HEK293 (cell line): Measurements from ENCODE around the gene LST1.

ENCODE experiments used
- ELK4 ChIP-seq: IDR thresholded peaks from 2 replicates; pipeline ENCODE4 v1.6.1; 2011; ENCODE audit warnings: mild to moderate bottlenecking, low read depth, low read length, borderline replicate concordance
- GFI1B ChIP-seq: fragments of 450-650 bp; formaldehyde crosslinking; IDR thresholded peaks from 2 replicates; pipeline ENCODE4 v1.5.1; 2016; ENCODE audit warnings: missing biosample characterization, missing genetic modification characterization
- HIC1 ChIP-seq: fragments of 450-650 bp; formaldehyde crosslinking; IDR thresholded peaks from 2 replicates; pipeline ENCODE4 v1.5.1; 2016; ENCODE audit warnings: missing biosample characterization, missing genetic modification characterization
- HOXD13 ChIP-seq: sonication (generic); formaldehyde crosslinking; IDR thresholded peaks from 2 replicates; pipeline ENCODE4 v1.8.0; 2022; ENCODE audit warnings: missing genetic modification reagents, borderline replicate concordance
- IKZF3 ChIP-seq: fragments of 450-650 bp; IDR thresholded peaks from 2 replicates; pipeline ENCODE4 v1.5.0; 2018; ENCODE audit warnings: missing biosample characterization, mild to moderate bottlenecking, missing genetic modification characterization, moderate library complexity
- KLF9 ChIP-seq: fragments of 450-650 bp; formaldehyde crosslinking; IDR thresholded peaks from 2 replicates; pipeline ENCODE4 v1.5.1; 2016; ENCODE audit warnings: missing biosample characterization, missing genetic modification characterization, low read depth
- PBX3 ChIP-seq: sonication (generic); formaldehyde crosslinking; IDR thresholded peaks from 2 replicates; pipeline ENCODE4 v1.8.1; 2022; ENCODE audit warnings: mild to moderate bottlenecking, moderate library complexity, missing genetic modification reagents
- PRDM1 ChIP-seq: fragments of 450-650 bp; formaldehyde crosslinking; IDR thresholded peaks from 2 replicates; pipeline ENCODE4; 2016; ENCODE audit warnings: missing biosample characterization, missing genetic modification characterization
- SALL2 ChIP-seq: fragments of 450-650 bp; formaldehyde crosslinking; IDR thresholded peaks from 2 replicates; pipeline ENCODE4 v1.5.0; 2017; ENCODE audit warnings: missing biosample characterization, mild to moderate bottlenecking, missing genetic modification characterization, borderline replicate concordance
- SP7 ChIP-seq: fragments of 450-650 bp; formaldehyde crosslinking; IDR thresholded peaks from 2 replicates; pipeline ENCODE4 v1.5.1; 2016; ENCODE audit warnings: missing biosample characterization, missing genetic modification characterization
- ZBTB1 ChIP-seq: fragments of 450-650 bp; formaldehyde crosslinking; IDR thresholded peaks from 2 replicates; pipeline ENCODE4 v1.5.1; 2016; ENCODE audit warnings: missing biosample characterization, missing genetic modification characterization
- ZBTB20 ChIP-seq: fragments of 450-650 bp; formaldehyde crosslinking; IDR thresholded peaks from 2 replicates; pipeline ENCODE4 v1.5.1; 2016; ENCODE audit warnings: missing biosample characterization, missing genetic modification characterization
- ZBTB44 ChIP-seq: fragments of 450-650 bp; IDR thresholded peaks from 2 replicates; pipeline ENCODE4 v1.5.1; 2018; ENCODE audit warnings: missing biosample characterization, mild to moderate bottlenecking, missing genetic modification characterization
- ZFHX2 ChIP-seq: fragments of 450-650 bp; formaldehyde crosslinking; conservative IDR thresholded peaks from 2 replicates; pipeline ENCODE4 v1.5.1; 2016; ENCODE audit warnings: missing biosample characterization, missing genetic modification characterization
- ZNF239 ChIP-seq: fragments of 450-650 bp; formaldehyde crosslinking; IDR thresholded peaks from 2 replicates; pipeline ENCODE4 v1.5.1; 2016; ENCODE audit warnings: missing biosample characterization, missing genetic modification characterization
- ZNF366 ChIP-seq: fragments of 450-650 bp; formaldehyde crosslinking; conservative IDR thresholded peaks from 2 replicates; pipeline ENCODE4 v1.5.1; 2016; ENCODE audit warnings: missing biosample characterization, missing genetic modification characterization
- ZNF394 ChIP-seq: fragments of 450-650 bp; formaldehyde crosslinking; IDR thresholded peaks from 2 replicates; pipeline ENCODE4 v1.5.1; 2016; ENCODE audit warnings: missing biosample characterization, missing genetic modification characterization, mild to moderate bottlenecking, moderate library complexity, borderline replicate concordance
- ZNF426 ChIP-seq: fragments of 450-650 bp; formaldehyde crosslinking; IDR thresholded peaks from 2 replicates; pipeline ENCODE4 v1.5.1; 2017; ENCODE audit warnings: missing biosample characterization, missing genetic modification characterization, mild to moderate bottlenecking, inconsistent platforms, moderate library complexity
- ZNF48 ChIP-seq: fragments of 450-650 bp; formaldehyde crosslinking; IDR thresholded peaks from 2 replicates; pipeline ENCODE4 v1.5.1; 2016; ENCODE audit warnings: missing biosample characterization, missing genetic modification characterization
- ZNF645 ChIP-seq: fragments of 450-650 bp; formaldehyde crosslinking; IDR thresholded peaks from 2 replicates; pipeline ENCODE4; 2016; ENCODE audit warnings: missing biosample characterization, missing genetic modification characterization
- ZNF654 ChIP-seq: fragments of 450-650 bp; formaldehyde crosslinking; IDR thresholded peaks from 2 replicates; pipeline ENCODE4 v1.5.1; 2016; ENCODE audit warnings: low read depth, missing biosample characterization, missing genetic modification characterization
- ZNF701 ChIP-seq: fragments of 450-650 bp; formaldehyde crosslinking; IDR thresholded peaks from 2 replicates; pipeline ENCODE4 v1.5.1; 2016; ENCODE audit warnings: missing biosample characterization, missing genetic modification characterization
- ZNF704 ChIP-seq: fragments of 450-650 bp; formaldehyde crosslinking; IDR thresholded peaks from 2 replicates; pipeline ENCODE4 v1.5.1; 2016; ENCODE audit warnings: missing biosample characterization, missing genetic modification characterization
- ZNF747 ChIP-seq: fragments of 450-650 bp; formaldehyde crosslinking; IDR thresholded peaks from 2 replicates; pipeline ENCODE4 v1.5.1; 2016; ENCODE audit warnings: missing biosample characterization, missing genetic modification characterization
- ZNF768 ChIP-seq: fragments of 450-650 bp; formaldehyde crosslinking; IDR thresholded peaks from 2 replicates; pipeline ENCODE4 v1.5.1; 2018; ENCODE audit warnings: missing biosample characterization, mild to moderate bottlenecking, missing genetic modification characterization
- ZNF791 ChIP-seq: fragments of 450-650 bp; formaldehyde crosslinking; IDR thresholded peaks from 2 replicates; pipeline ENCODE4 v1.5.1; 2016; ENCODE audit warnings: missing biosample characterization, missing genetic modification characterization
- ZNF843 ChIP-seq: fragments of 450-650 bp; formaldehyde crosslinking; IDR thresholded peaks from 2 replicates; pipeline ENCODE4 v1.5.1; 2016; ENCODE audit warnings: missing biosample characterization, missing genetic modification characterization
- ZSCAN16 ChIP-seq: fragments of 450-650 bp; formaldehyde crosslinking; IDR thresholded peaks from 2 replicates; pipeline ENCODE4 v1.5.1; 2016; ENCODE audit warnings: missing biosample characterization, missing genetic modification characterization
- ZSCAN5A ChIP-seq: fragments of 450-650 bp; formaldehyde crosslinking; IDR thresholded peaks from 2 replicates; pipeline ENCODE4 v1.5.1; 2016; ENCODE audit warnings: missing biosample characterization, missing genetic modification characterization

LST1 gene

GRCh38 chr6:31541658-31542521 is 44.2 kb upstream of the LST1 start, which contains the start of gene DDX39B (continued):
- TF ChIP-seq ZFHX2 (tag by site-specific recombination) (no peak), PRDM1 (tag by site-specific recombination) (no peak; the same call in 1 of the 2 replicates), HIC1 (tag by site-specific recombination) (no peak), ZNF768 (no peak), ELK4 (peak; percentile 98), KLF9 (tag by site-specific recombination) (peak; percentile 24; the same call in 1 of the 2 replicates), ZNF701 (peak; percentile 97), ZSCAN5A (tag by site-specific recombination) (0 out of 2 replicates have a peak, but pooled peaks have one; percentile 46), ZNF645 (tag by site-specific recombination) (no peak), ZBTB20 (tag by site-specific recombination) (peak; percentile 95), ZNF791 (tag by site-specific recombination) (no peak), ZNF366 (tag by site-specific recombination) (peak; percentile 78), ZNF48 (no peak), ZNF843 (0 out of 2 replicates have a peak, but pooled peaks have one; percentile 23), ZNF394 (peak; percentile 85; the same call in 1 of the 2 replicates), ZSCAN16 (tag by site-specific recombination) (no peak), ZBTB1 (no peak), ZNF654 (tag by site-specific recombination) (no peak; the same call in 1 of the 2 replicates), SP7 (tag by site-specific recombination) (peak; percentile 80), GFI1B (tag by site-specific recombination) (peak; percentile 28; the same call in 1 of the 2 replicates), ZNF239 (no peak), PBX3 (CRISPR knock-in tag) (peak; percentile 38; the same call in 1 of the 2 replicates), HOXD13 (CRISPR knock-in tag) (no peak), SALL2 (tag by site-specific recombination) (no peak), ZBTB44 (tag by site-specific recombination) (no peak), ZNF747 (tag by site-specific recombination) (no peak), ZNF426 (tag by site-specific recombination) (no peak), ZNF704 (no peak), IKZF3 (tag by site-specific recombination) (no peak; the same call in 1 of the 2 replicates)
